K562 (cell line): ENCODE measurements around the gene NDUFA5. TPM values are rescaled to one million over a fixed set of nuclear protein-coding genes. Genes with fewer than 3 reads are reported as not detected.
A peak's percentile ranks its signal among the peaks of the same experiment; 100 is the strongest.

Source experiments
- CSDE1 ChIP-seq, 2 experiments: fragments of 450-650 bp; IDR thresholded peaks; 2 replicates each; pipeline ENCODE4 v1.6.1; 2016; ENCODE audit warnings: mild to moderate bottlenecking in 1 of 2
- DPF2 ChIP-seq: fragments of 450-650 bp; IDR thresholded peaks from 2 replicates; pipeline ENCODE4 v1.6.1; 2016
- ETV6 ChIP-seq, 3 experiments: fragments of 150-350 bp in 1 of 3; sonication (generic) in 1 of 3; formaldehyde crosslinking in 1 of 3; IDR thresholded peaks; 2 replicates each; pipeline versions ENCODE4 v1.6.1 to v1.8.0; 2014 to 2022; ENCODE audit warnings: borderline replicate concordance in 2 of 3, low read depth in 2 of 3, antibody characterized with exemption in 1 of 3, low read length in 1 of 3, mild to moderate bottlenecking in 1 of 3, missing genetic modification reagents in 1 of 3
- FOS ChIP-seq: IDR thresholded peaks from 3 replicates; pipeline ENCODE4 v1.6.1; 2011; ENCODE audit not compliant: insufficient read length; ENCODE audit errors: extremely low read depth
- FOXM1 ChIP-seq, 2 experiments: fragments of 450-650 bp in 1 of 2; sonication (generic) in 1 of 2; formaldehyde crosslinking in 1 of 2; IDR thresholded peaks; 2 replicates each; pipeline versions ENCODE4 v1.6.1 to v1.9.0; 2017 to 2022; ENCODE audit warnings: low read depth in 2 of 2, mild to moderate bottlenecking in 2 of 2, missing genetic modification reagents in 1 of 2, moderate library complexity in 1 of 2
- FOXO4 ChIP-seq: fragments of 450-650 bp; formaldehyde crosslinking; IDR thresholded peaks from 2 replicates; pipeline ENCODE4 v1.4.0; 2020; ENCODE audit warnings: mild to moderate bottlenecking, moderate library complexity
- HMGXB4 ChIP-seq: sonication (generic); formaldehyde crosslinking; IDR thresholded peaks from 2 replicates; pipeline ENCODE4 v1.8.1; 2023; ENCODE audit warnings: mild to moderate bottlenecking, missing genetic modification reagents
- IRF2 ChIP-seq: sonication (generic); formaldehyde crosslinking; IDR thresholded peaks from 2 replicates; pipeline ENCODE4 v1.8.1; 2022; ENCODE audit warnings: mild to moderate bottlenecking, missing genetic modification reagents
- IRF9 ChIP-seq: fragments of 450-650 bp; IDR thresholded peaks from 2 replicates; pipeline ENCODE4 v1.6.1; 2016; ENCODE audit warnings: missing biosample characterization, missing genetic modification characterization
- NRF1 ChIP-seq, 2 experiments: fragments of 450-650 bp; IDR thresholded peaks in 1 of 2; conservative IDR thresholded peaks in 1 of 2; 2 replicates each; pipeline ENCODE4 v1.6.1; 2014; ENCODE audit warnings: mild to moderate bottlenecking in 2 of 2
- PHF20 ChIP-seq: fragments of 450-650 bp; IDR thresholded peaks from 2 replicates; pipeline ENCODE4 v1.6.1; 2018; ENCODE audit not compliant: partially characterized antibody
- RBM25 ChIP-seq: fragments of 200-400 bp; formaldehyde crosslinking; IDR thresholded peaks from 2 replicates; pipeline ENCODE4 v1.6.1; 2018; ENCODE audit warnings: low read length, low read depth, moderate library complexity; ENCODE audit not compliant: severe bottlenecking
- ZNF143 ChIP-seq: sonication (generic); formaldehyde crosslinking; IDR thresholded peaks from 2 replicates; pipeline ENCODE4 v1.9.0; 2022; ENCODE audit warnings: mild to moderate bottlenecking, missing genetic modification reagents
- ZNF318 ChIP-seq, 2 experiments: fragments of 450-650 bp; IDR thresholded peaks; 2 replicates each; pipeline ENCODE4 v1.6.1; 2016; ENCODE audit warnings: mild to moderate bottlenecking in 2 of 2, borderline replicate concordance in 1 of 2, low read depth in 1 of 2, moderate library complexity in 1 of 2
- ZNF444 ChIP-seq: fragments of 250-450 bp; sonication (Bioruptor Pico); IDR thresholded peaks from 2 replicates; pipeline ENCODE4 v1.4.0; 2020; ENCODE audit warnings: mild to moderate bottlenecking, moderate library complexity
- polyA plus RNA-seq, 8 experiments: library from polyadenylated mRNA; depleted of rRNA in 4 of 8; stranded (reverse) in 5 of 8; unstranded in 3 of 8; fragments of >200 nt; fragmentation: Nextera tagmentation in 2 of 8; fragmentation: Illumina TruSeq in 1 of 8; extraction: Ambion mirVana in 2 of 8; extraction: Trizol in 1 of 8; gene quantifications; 2 replicates each; pipeline versions ENCODE4 v1.2.1 to v1.2.3, GENCODE V29; 2011 to 2014; ENCODE audit warnings: inconsistent platforms in 1 of 8, missing spikeins in 1 of 8
- total RNA-seq, 7 experiments: library from RNA; depleted of rRNA in 6 of 7; stranded (reverse); fragments of >200 nt in 6 of 7; fragmentation: Illumina TruSeq in 2 of 7; extraction: Trizol in 2 of 7; gene quantifications; 2 replicates each; pipeline versions ENCODE4 v1.2.1 to v1.2.3, GENCODE V29; 2011 to 2021; ENCODE audit warnings: low replicate concordance in 1 of 7

The NDUFA5 gene
- total and polyA plus RNA-seq, 9 of the 15 experiments (the other 6 are each of a cell fraction or from before 2014, with no cell fraction given), result 155 to 677 (median 269) TPM

GRCh38 chr7:123538189-123538714 is 19.4 kb downstream of the NDUFA5 start (continued):
- TF ChIP-seq NRF1 (conservative IDR thresholded peaks at IDR 0.05 in 1 of 2, IDR thresholded peaks at IDR 0.05 in 1 of 2), result no peak
- no peak for TF ChIP-seq ZNF444
- no peak for TF ChIP-seq IRF9
- TF ChIP-seq HMGXB4, result no peak
- TF ChIP-seq CSDE1 (IDR thresholded peaks at IDR 0.05), result no peak
- peak; percentile 54 for TF ChIP-seq FOS
- TF ChIP-seq FOXO4 (CRISPR knock-in tag), result 0 out of 2 replicates have a peak, but pooled peaks have one; percentile 11
- TF ChIP-seq PHF20, result no peak
- TF ChIP-seq FOXM1 (IDR thresholded peaks at IDR 0.05; ENCODE audit: low read depth), result no peak; the same call in 1 of the 2 replicates
- TF ChIP-seq FOXM1 (CRISPR knock-in tag; IDR thresholded peaks at IDR 0.05; ENCODE audit: low read depth), result no peak
- no peak for TF ChIP-seq ETV6 (IDR thresholded peaks at IDR 0.05; ENCODE audit: borderline replicate concordance in 1 of 2, low read depth in 2 of 2, low read length in 1 of 2)
- TF ChIP-seq ETV6 (CRISPR knock-in tag; IDR thresholded peaks at IDR 0.05; ENCODE audit: borderline replicate concordance), result no peak
- no peak for TF ChIP-seq ZNF143
- TF ChIP-seq IRF2 (CRISPR knock-in tag), result no peak
- no peak for TF ChIP-seq RBM25
- TF ChIP-seq DPF2, result peak; percentile 99
- TF ChIP-seq ZNF318 (IDR thresholded peaks at IDR 0.05; ENCODE audit: borderline replicate concordance in 1 of 2, low read depth in 1 of 2), result peak in 1 of 2 experiments; percentile 71; a peak in 2 of 4 replicates
